Psoas muscle (tissue), 8 donors: ENCODE data around the gene KEL. TPM values are rescaled to one million over a fixed set of nuclear protein-coding genes. Genes with fewer than 3 reads are reported as not detected.

Source experiments
- ATAC-seq, 4 donors: fragments of 200-7000 bp; cut with Tn5 transposase; one replicate each; pipeline ENCODE4 v1.9.1; 2020; ENCODE audit warnings: moderate library complexity in 3 of 4, mild to moderate bottlenecking in 2 of 4
- DNase-seq, 2 donors: peaks; one replicate each; pipeline ENCODE4 v3.0.0-alpha.2; 2020
- H3K27ac ChIP-seq: fragments of 200-600 bp; one replicate; pipeline ENCODE4 v1.8.0; 2022
- H3K27me3 ChIP-seq, 3 donors: fragments of 200-600 bp in 1 of 3; one replicate each; pipeline versions ENCODE4 v1.6.1 to v1.8.0; 2013 to 2022; ENCODE audit warnings: low read length in 2 of 3, mild to moderate bottlenecking in 2 of 3, moderate library complexity in 1 of 3; ENCODE audit not compliant: insufficient read depth in 3 of 3
- H3K36me3 ChIP-seq, 2 donors: fragments of 200-600 bp in 1 of 2; one replicate each; pipeline versions ENCODE4 v1.6.1 to v1.8.0; 2013 to 2022; ENCODE audit warnings: low read depth in 1 of 2, mild to moderate bottlenecking in 1 of 2, moderate library complexity in 1 of 2; ENCODE audit not compliant: insufficient read depth in 1 of 2
- H3K4me1 ChIP-seq: fragments of 200-600 bp; one replicate; pipeline ENCODE4 v1.8.0; 2022
- H3K4me3 ChIP-seq: fragments of 200-600 bp; one replicate; pipeline ENCODE4 v1.8.0; 2022; ENCODE audit warnings: mild to moderate bottlenecking
- H3K9me3 ChIP-seq: fragments of 200-600 bp; one replicate; pipeline ENCODE4 v1.8.0; 2022
- WGBS, 3 donors: extraction: QIAGEN DNeasy Blood & Tissue Kit; methylation state at CpG; one replicate each; pipeline versions ENCODE4 v1.1.6 to v1.1.7; 2013; 5-methylcytosine and 5-hydroxymethylcytosine counted together
- intact Hi-C, 2 donors: fragments of 100-400 bp; cut with DNase I; formaldehyde crosslinking; loops; one replicate each; pipeline versions ENCODE4 v1.11.0 to v1.14.2; 2022
- polyA plus RNA-seq, 3 donors: library from polyadenylated mRNA; stranded (reverse); fragments of 200-250 nt; gene quantifications; one replicate each; pipeline ENCODE4 v1.2.3, GENCODE V29; 2013
- total RNA-seq, 4 donors: library from RNA; stranded (reverse); fragmentation: NEBNext Ultra II Directional in 2 of 4; extraction: Animal tissue kit (Norgen Biotek cat#: 25700) in 2 of 4; gene quantifications; one replicate each; pipeline versions ENCODE4 v1.2.1 to v1.2.4, GENCODE V29; 2021 to 2023
- TF ChIP-seq, protein P1 (sequence below): fragments of 200-600 bp; IDR thresholded peaks from one replicate; pipeline ENCODE4 v1.8.0; 2022; ENCODE audit warnings: antibody characterized with exemption
- donor health status: healthy with polysubstance abuse.
- donor health status: DM: no; HTN: no; CAD: no; lungs with moderate emphysema.
- donor health status: Bipolar disorder and iron deficiency.
- donor health status: healthy.
- donor health status: DM: yes; HTN: yes; CAD: no.
- donor health status: DM: no; HTN: no; CAD: no.
- donor health status: DM: no; HTN: no; CAD: no.
- donor health status: DM: yes; HTN: yes; CAD: no.

The KEL gene
- total and polyA plus RNA-seq, 7 donors = 0.01 to 0.69 (median 0.30) TPM; not detected in 2

DNA sequence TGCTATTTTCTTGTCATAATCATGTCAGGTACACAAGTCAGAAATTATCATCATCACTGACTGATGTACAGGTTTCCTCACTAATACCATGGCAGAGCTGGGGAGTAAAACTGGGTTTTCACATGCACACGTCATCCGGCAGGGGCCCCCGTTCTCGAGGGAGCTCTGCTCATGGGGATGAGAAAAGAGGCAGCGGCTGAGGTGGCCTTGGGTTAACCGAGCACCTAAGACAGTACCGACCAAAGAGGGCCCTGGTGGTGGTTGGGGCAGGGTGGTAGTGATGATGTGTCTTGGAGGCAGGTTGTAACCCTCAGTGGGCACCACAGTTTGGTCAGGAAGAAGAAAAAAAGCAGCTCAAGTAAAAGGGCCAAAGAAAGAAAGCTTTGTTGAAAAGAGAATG lies 64.5 kb downstream of the KEL start:
- no peak for DNase-seq
- intact Hi-C loops = no loop called here

DNA sequence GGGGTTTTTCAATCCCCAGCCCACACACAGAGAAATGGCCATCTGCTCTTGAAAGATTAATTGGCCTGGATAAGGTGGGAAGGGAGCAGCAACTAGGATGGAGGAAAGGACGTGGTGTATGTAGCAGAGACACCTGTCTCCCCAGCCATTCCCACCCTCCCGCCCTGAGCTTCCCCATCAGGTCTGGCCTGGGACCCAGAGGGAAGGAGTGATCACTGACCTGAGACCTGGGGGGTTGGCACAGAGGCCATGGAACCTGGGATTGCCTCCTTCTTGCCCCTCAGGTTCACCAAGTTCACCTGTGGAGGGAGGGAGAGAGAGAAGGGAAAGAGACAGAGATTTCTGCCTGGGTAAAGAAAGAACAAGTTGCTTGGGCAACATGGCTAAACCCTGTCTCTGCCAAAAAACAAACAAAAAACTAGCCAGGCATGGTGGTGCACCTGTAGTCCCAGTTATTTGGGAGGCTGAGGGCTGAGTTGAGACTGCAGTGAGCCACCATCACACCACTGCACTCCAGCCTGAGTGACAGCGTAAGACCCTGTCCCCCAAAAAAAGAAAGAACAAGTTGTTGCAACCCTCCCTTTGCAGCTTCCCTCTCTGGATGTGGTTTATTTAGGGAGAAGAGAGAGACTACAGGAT lies 65.3 kb downstream of the KEL start:
- intact Hi-C loops = no loop called here
- peaks cover 0 to 9% (median 1%) of the 10 kb centered on the region in 3 donors for H3K27me3 ChIP-seq
- no peak overlapping the region for H3K4me3 ChIP-seq
- TF ChIP-seq, protein P1, sequence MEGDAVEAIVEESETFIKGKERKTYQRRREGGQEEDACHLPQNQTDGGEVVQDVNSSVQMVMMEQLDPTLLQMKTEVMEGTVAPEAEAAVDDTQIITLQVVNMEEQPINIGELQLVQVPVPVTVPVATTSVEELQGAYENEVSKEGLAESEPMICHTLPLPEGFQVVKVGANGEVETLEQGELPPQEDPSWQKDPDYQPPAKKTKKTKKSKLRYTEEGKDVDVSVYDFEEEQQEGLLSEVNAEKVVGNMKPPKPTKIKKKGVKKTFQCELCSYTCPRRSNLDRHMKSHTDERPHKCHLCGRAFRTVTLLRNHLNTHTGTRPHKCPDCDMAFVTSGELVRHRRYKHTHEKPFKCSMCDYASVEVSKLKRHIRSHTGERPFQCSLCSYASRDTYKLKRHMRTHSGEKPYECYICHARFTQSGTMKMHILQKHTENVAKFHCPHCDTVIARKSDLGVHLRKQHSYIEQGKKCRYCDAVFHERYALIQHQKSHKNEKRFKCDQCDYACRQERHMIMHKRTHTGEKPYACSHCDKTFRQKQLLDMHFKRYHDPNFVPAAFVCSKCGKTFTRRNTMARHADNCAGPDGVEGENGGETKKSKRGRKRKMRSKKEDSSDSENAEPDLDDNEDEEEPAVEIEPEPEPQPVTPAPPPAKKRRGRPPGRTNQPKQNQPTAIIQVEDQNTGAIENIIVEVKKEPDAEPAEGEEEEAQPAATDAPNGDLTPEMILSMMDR = no peak
- WGBS, 3 donors = 67 to 74% (median 69%) methylated on average over 3 of the region's 3 CpGs
- DNase-seq (no peak), ATAC-seq (no peak)
- H3K4me1 ChIP-seq = no peaks in the 10 kb centered on the region
- no peak overlapping the region for H3K27ac ChIP-seq
- no peaks in the 10 kb centered on the region for H3K36me3 ChIP-seq
- no peaks in the 10 kb centered on the region for H3K9me3 ChIP-seq

More for the DNA sequence above, 64.5 kb downstream of the KEL start:
- no peak for ATAC-seq
- TF ChIP-seq, protein P1 = no peak
- 80 to 85% (median 84%) methylated on average over 7 of the region's 7 CpGs for WGBS, 3 donors
- Histone ChIP-seq H3K4me1 (no peaks in the 10 kb centered on the region), H3K4me3 (no peak overlapping the region), H3K27me3 (peaks cover 0 to 9% (median 1%) of the 10 kb centered on the region in 3 donors), H3K9me3 (no peaks in the 10 kb centered on the region), H3K27ac (no peak overlapping the region), H3K36me3 (no peaks in the 10 kb centered on the region)

DNA sequence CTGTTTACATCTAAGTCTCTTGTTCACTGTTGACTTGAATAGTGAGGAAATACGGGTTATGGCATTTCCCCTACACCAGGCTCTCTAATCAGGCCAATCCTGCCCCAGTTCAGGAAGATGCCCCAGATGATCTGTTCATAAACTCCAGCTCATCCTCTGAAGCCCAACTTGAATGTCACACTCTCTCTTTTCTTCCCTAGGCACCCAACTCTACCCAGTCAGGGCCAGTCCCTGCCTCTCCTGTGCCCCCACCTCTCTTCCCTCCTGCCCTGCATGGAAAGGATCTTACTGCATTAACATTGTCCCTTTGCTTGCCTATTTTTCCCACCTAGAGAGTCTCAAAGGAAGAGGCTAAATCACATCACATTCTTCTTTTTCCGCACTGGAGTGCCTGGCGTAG lies 66.0 kb downstream of the KEL start:
- Histone ChIP-seq H3K9me3 (no peaks in the 10 kb centered on the region), H3K4me1 (no peaks in the 10 kb centered on the region), H3K4me3 (no peak overlapping the region), H3K27ac (no peak overlapping the region), H3K27me3 (peaks cover 0 to 9% (median 1%) of the 10 kb centered on the region in 3 donors), H3K36me3 (no peaks in the 10 kb centered on the region)
- intact Hi-C loops = no loop called here
- WGBS, 3 donors = 82 to 85% (median 84%) methylated on average over 3 of the region's 3 CpGs
- TF ChIP-seq, protein P1 = no peak
- DNase-seq = no peak
- no peak for ATAC-seq

DNA sequence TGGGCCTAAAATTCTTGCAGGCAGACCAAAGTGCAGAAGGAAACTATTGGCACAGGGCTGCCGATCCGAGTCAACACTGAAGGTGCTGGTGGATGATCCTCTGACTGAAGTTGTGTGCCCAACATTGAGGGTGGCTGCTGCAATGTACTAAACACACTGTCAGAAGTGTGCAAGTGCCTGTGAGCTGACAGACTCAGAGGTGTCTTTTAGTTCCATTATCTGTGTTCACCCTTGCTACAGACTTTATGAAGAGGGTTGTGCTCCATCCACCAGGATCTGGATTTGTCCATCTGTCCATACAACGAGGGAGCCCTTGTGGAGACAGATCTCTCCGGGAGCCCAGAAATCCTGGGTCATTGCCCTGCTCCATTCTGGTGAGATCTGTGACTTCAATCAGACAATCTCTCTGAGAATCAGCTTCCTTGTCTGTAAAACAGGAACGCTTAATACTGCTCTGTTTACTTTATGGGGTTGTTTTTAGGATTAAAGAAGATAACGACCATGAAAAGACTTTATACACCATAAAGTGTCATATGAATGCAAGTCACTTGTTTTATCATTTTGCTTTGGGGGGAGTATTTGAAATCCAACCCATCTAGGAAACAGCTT lies 67.1 kb downstream of the KEL start:
- DNase-seq = no peak
- Histone ChIP-seq H3K27me3 (peaks cover 0 to 9% (median 1%) of the 10 kb centered on the region in 3 donors), H3K4me3 (no peak overlapping the region), H3K4me1 (no peaks in the 10 kb centered on the region), H3K9me3 (no peaks in the 10 kb centered on the region), H3K36me3 (no peaks in the 10 kb centered on the region), H3K27ac (no peak overlapping the region)
- TF ChIP-seq, protein P1 = no peak
- intact Hi-C loops = no loop called here
- WGBS, 3 donors = 54 to 56% (median 54%) methylated on average over 6 of the region's 6 CpGs
- ATAC-seq = no peak
